Measurements from ENCODE around the gene FHIP1B. TPM values are rescaled to one million over a fixed set of nuclear protein-coding genes. Genes with fewer than 3 reads are reported as not detected.

Gene FHIP1B
- total and polyA plus RNA-seq, 2 of the 4 experiments (the other 2 are of a cell fraction), result 5.9 to 30.2 TPM

DNA sequence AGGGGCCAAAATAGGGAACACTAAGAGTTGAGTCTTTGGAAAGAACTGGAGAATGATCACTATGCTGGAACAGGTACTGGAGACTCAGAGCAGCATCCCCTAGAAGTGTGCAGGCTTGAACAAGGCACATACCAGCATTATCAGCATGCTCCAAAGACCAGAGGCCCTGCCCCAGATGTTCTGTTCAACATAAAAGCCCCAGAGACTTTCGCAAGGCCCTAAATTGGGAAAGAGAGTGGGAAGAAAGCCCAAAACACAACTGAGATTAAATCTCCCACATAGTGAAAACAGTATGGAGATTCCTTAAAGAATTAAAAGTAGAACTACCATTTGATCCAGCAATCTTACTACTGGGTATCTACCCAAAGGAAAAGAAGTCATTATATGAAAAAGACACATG lies 13.8 kb upstream of the FHIP1B start:
- H2AFZ ChIP-seq (replicated peaks; ENCODE audit: low read length, poor library complexity), result no peak overlapping the region
- no peak overlapping the region for H2AK9ac ChIP-seq (replicated peaks; ENCODE audit: low read depth, low read length, poor library complexity)
- H3K4me1 ChIP-seq (ENCODE audit: control insufficient read depth, insufficient read depth, low read length), result peaks cover 11% of the 10 kb centered on the region
- no TSS peak for BruUV-seq (replicated peaks)
- intact Hi-C loops (cut with micrococcal nuclease), result no loop called here
- H3K4me2 ChIP-seq (ENCODE audit: low read depth, low read length), result no peak overlapping the region
- H2BK20ac ChIP-seq (ENCODE audit: low read depth, low read length), result no peak overlapping the region
- ATAC-seq (ENCODE audit: low read depth) (no peak), DNase-seq (peak; percentile 25)
- peaks cover 12% of the 10 kb centered on the region for H3K27me3 ChIP-seq (ENCODE audit: control insufficient read depth, insufficient read depth, low read length)
- H3K9me1 ChIP-seq (ENCODE audit: insufficient read depth, low read length), result no peaks in the 10 kb centered on the region
- no peak overlapping the region for H2BK15ac ChIP-seq (ENCODE audit: low read depth, low read length)
- no peak overlapping the region for H3K4ac ChIP-seq (ENCODE audit: low read depth, low read length)
- TF ChIP-seq CEBPB (IDR thresholded peaks at IDR 0.05; ENCODE audit: low read depth, low read length) (0 out of 2 replicates have a peak, but pooled peaks have one; percentile 22), CHD1 (IDR thresholded peaks at IDR 0.05; ENCODE audit: low read depth, low read length) (no peak)
- H3K27ac ChIP-seq (ENCODE audit: insufficient read depth, low read length), result no peak overlapping the region
- CTCF ChIA-PET, result interaction anchor here (4.0 kb wide), 1 partner anchor 114 kb away, joined by 43 read pairs; no protein-coding TSS in a partner anchor
- no peaks in the 10 kb centered on the region for H3K36me3 ChIP-seq (ENCODE audit: control insufficient read depth, insufficient read depth, low read length)
- POLR2A ChIA-PET (ENCODE audit: unreplicated experiment), result no interaction called here
- no CpG with 5 or more reads among the region's 1 CpG for WGBS, 2 experiments (ENCODE audit: extremely low coverage in 2 of 2, insufficient read length in 1 of 2)
- H2AK5ac ChIP-seq (ENCODE audit: low read depth, low read length), result no peak overlapping the region
- in situ Hi-C loops (cut with MboI; ENCODE audit: low sequenced_read_pairs), result loop anchor here (5.0 kb wide), 1 partner anchor 104 kb away; no protein-coding TSS in a partner anchor
- no peak overlapping the region for H4K8ac ChIP-seq (ENCODE audit: low read depth in 2 of 2, low read length in 2 of 2)
- H4K20me1 ChIP-seq (ENCODE audit: insufficient read depth, low read length), result no peaks in the 10 kb centered on the region
- no peak overlapping the region for H4K5ac ChIP-seq (ENCODE audit: low read depth, low read length)
- no peaks in the 10 kb centered on the region for H3K9me3 ChIP-seq (ENCODE audit: control insufficient read depth, insufficient read depth, low read length)
- H3K14ac ChIP-seq (replicated peaks; ENCODE audit: low read depth, low read length), result no peak overlapping the region
- dilution Hi-C loops (cut with HindIII; ENCODE audit: low sequenced_read_pairs, unreplicated experiment), result no loop called here
- H4K91ac ChIP-seq (ENCODE audit: insufficient read depth, low read depth, low read length), result no peak overlapping the region
- no peak overlapping the region for H3K18ac ChIP-seq (ENCODE audit: low read depth, low read length)
- H3K4me3 ChIP-seq (ENCODE audit: insufficient read depth, low read depth, low read length), result no peak overlapping the region
- H3K56ac ChIP-seq (ENCODE audit: extremely low read depth, insufficient read depth, low read length), result no peak overlapping the region
- no peak overlapping the region for H2BK5ac ChIP-seq (ENCODE audit: low read depth, low read length, poor library complexity, severe bottlenecking)
- no peak overlapping the region for H2BK120ac ChIP-seq (ENCODE audit: low read depth, low read length)
- H3K79me1 ChIP-seq (ENCODE audit: low read depth in 1 of 2, low read length in 2 of 2), result no peaks in the 10 kb centered on the region
- H3K23ac ChIP-seq (ENCODE audit: low read depth, low read length), result no peak overlapping the region
- H3K9ac ChIP-seq (ENCODE audit: low read depth, low read length), result no peak overlapping the region

All from IMR-90 (cell line).